RPMI8226 (cell line): ENCODE data around the gene KIAA0513.
"Not testable (repeated sequence)": the region's sequence is repeated elsewhere in the genome, so short reads cannot be mapped to it uniquely, and the experiment has no call there.

Experiments
- DNase-seq: peaks from one replicate; pipeline ENCODE4 v3.0.0-alpha.2; 2015

KIAA0513 gene

GRCh38 chr16:85031451-85031850 lies 3.9 kb downstream of the KIAA0513 start:
- DNase-seq, result no peak

GRCh38 chr16:85032187-85032586 lies 4.6 kb downstream of the KIAA0513 start:
- DNase-seq, result not testable (repeated sequence)

- no peak for DNase-seq
Measured at GRCh38 chr16:85033171-85033570, 5.6 kb downstream of the KIAA0513 start.

GRCh38 chr16:85034591-85035433 lies 7.2 kb downstream of the KIAA0513 start:
- no peak for DNase-seq

GRCh38 chr16:85036236-85037049 lies 8.8 kb downstream of the KIAA0513 start:
- DNase-seq, result no peak

- no peak for DNase-seq
Measured at GRCh38 chr16:85037050-85037410, 9.4 kb downstream of the KIAA0513 start.

GRCh38 chr16:85037721-85038120 lies 10.1 kb downstream of the KIAA0513 start:
- DNase-seq, result no peak

GRCh38 chr16:85040685-85041084 lies 13.1 kb downstream of the KIAA0513 start:
- no peak for DNase-seq

GRCh38 chr16:85041219-85042166 lies 13.9 kb downstream of the KIAA0513 start:
- DNase-seq, result no peak

GRCh38 chr16:85042167-85042526 lies 14.6 kb downstream of the KIAA0513 start:
- no peak for DNase-seq

- no peak for DNase-seq
Measured at GRCh38 chr16:85042606-85043005, 15.0 kb downstream of the KIAA0513 start.

GRCh38 chr16:85045077-85045476 lies 17.5 kb downstream of the KIAA0513 start:
- no peak for DNase-seq

- no peak for DNase-seq
Measured at GRCh38 chr16:85045641-85046471, 18.3 kb downstream of the KIAA0513 start.

GRCh38 chr16:85046472-85046916 lies 18.9 kb downstream of the KIAA0513 start:
- no peak for DNase-seq

GRCh38 chr16:85046931-85047866 lies 19.6 kb downstream of the KIAA0513 start:
- no peak for DNase-seq

- DNase-seq, result no peak
Measured at GRCh38 chr16:85047867-85048455, 20.4 kb downstream of the KIAA0513 start.

GRCh38 chr16:85048921-85049562 lies 21.4 kb downstream of the KIAA0513 start:
- no peak for DNase-seq

- no peak for DNase-seq
Measured at GRCh38 chr16:85049706-85050305, 22.2 kb downstream of the KIAA0513 start.

GRCh38 chr16:85051067-85051581 lies 23.5 kb downstream of the KIAA0513 start:
- no peak for DNase-seq
